K562 (cell line): ENCODE data around the gene FBXO17. TPM values are rescaled to one million over a fixed set of nuclear protein-coding genes. Genes with fewer than 3 reads are reported as not detected.

Source experiments
- ATAC-seq: fragments of 200-7000 bp; cut with Tn5 transposase; 3 replicates; pipeline ENCODE4 v1.9.1; 2020; ENCODE audit warnings: moderate library complexity
- BruUV-seq: library from RNA; stranded (reverse); fragments of 400-500 nt; replicated peaks from 2 replicates; lab custom pipeline; 2021; lab: Mats Ljungman, UMichigan
- CTCF ChIA-PET: fragments of 300-600 bp; formaldehyde crosslinking; extraction: SDS; loops from one replicate; lab custom pipeline; 2021; ENCODE audit warnings: low intra/inter-chr PET ratio; lab: Yijun Ruan, JAX
- POLR2A ChIA-PET: fragments of 300-600, 350-650 bp; sonication (Branson Sonifier 250); formaldehyde crosslinking; extraction: SDS; loops from one replicate; lab custom pipeline; 2021; ENCODE audit warnings: antibody characterized with exemption, inconsistent platforms; lab: Yijun Ruan, JAX
- DNase-seq, 4 experiments: peaks; one replicate each; pipeline versions ENCODE4 v3.0.0 to v3.0.0-alpha.2; 2011 to 2018; ENCODE audit warnings: low spot score in 3 of 4, mixed read lengths in 3 of 4; ENCODE audit errors: extremely low read depth in 1 of 4
- FAIRE-seq: peaks from 2 replicates; lab custom pipeline; 2011; peaks lifted over from hg19 to GRCh38; lab: Jason Lieb, UNC
- H2AFZ ChIP-seq: 2 replicates; pipeline ENCODE4 v1.6.0; 2011; ENCODE audit warnings: low read depth, low read length, control low read depth, inconsistent platforms
- H3K27ac ChIP-seq: fragments of 200-600 bp; 3 replicates; pipeline ENCODE4 v1.8.0; 2011; ENCODE audit warnings: low read depth, mild to moderate bottlenecking, control low read depth, inconsistent platforms, low read length, moderate library complexity, mixed read lengths; ENCODE audit errors: extremely low read depth
- H3K27me3 ChIP-seq, 2 experiments: fragments of 300-600 bp in 1 of 2; 2 replicates in 1 of 2; 3 replicates in 1 of 2; pipeline versions ENCODE4 v1.6.0 to v1.8.0; 2011; ENCODE audit warnings: inconsistent platforms in 2 of 2, low read length in 2 of 2, mild to moderate bottlenecking in 1 of 2, mixed read lengths in 1 of 2, moderate library complexity in 1 of 2; ENCODE audit not compliant: control insufficient read depth in 2 of 2, insufficient read depth in 2 of 2
- H3K36me3 ChIP-seq: fragments of 300-600 bp; 3 replicates; pipeline ENCODE4 v1.8.0; 2011; ENCODE audit warnings: mild to moderate bottlenecking, low read length, inconsistent platforms; ENCODE audit not compliant: control insufficient read depth, insufficient read depth
- H3K4me1 ChIP-seq, 2 experiments: fragments of 200-600 bp in 1 of 2; replicated peaks in 1 of 2; 2 replicates in 1 of 2; 3 replicates in 1 of 2; pipeline versions ENCODE4 v1.5.1 to v1.8.0; 2011; ENCODE audit warnings: inconsistent platforms in 2 of 2, low read length in 2 of 2, mild to moderate bottlenecking in 1 of 2, mixed read lengths in 1 of 2, moderate library complexity in 1 of 2; ENCODE audit not compliant: control insufficient read depth in 2 of 2, insufficient read depth in 2 of 2
- H3K4me2 ChIP-seq: 2 replicates; pipeline ENCODE4 v1.6.1; 2011; ENCODE audit warnings: low read length, control low read depth, inconsistent platforms, mixed read lengths; ENCODE audit not compliant: insufficient read depth
- H3K4me3 ChIP-seq: fragments of 200-600 bp; sonication (generic), shearing (Covaris generic); 2 replicates; pipeline ENCODE4 v1.5.1; 2016; ENCODE audit warnings: control low read depth, inconsistent platforms
- H3K79me2 ChIP-seq: fragments of 200-600 bp; 3 replicates; pipeline ENCODE4 v1.8.0; 2011; ENCODE audit warnings: low read length, inconsistent platforms; ENCODE audit not compliant: control insufficient read depth, insufficient read depth
- H3K9ac ChIP-seq, 2 experiments: 2 replicates each; pipeline versions ENCODE4 v1.6.0 to v1.6.1; 2011; ENCODE audit warnings: low read depth in 2 of 2, low read length in 2 of 2, control low read depth in 1 of 2, inconsistent platforms in 1 of 2, mild to moderate bottlenecking in 1 of 2, mixed read lengths in 1 of 2; ENCODE audit not compliant: insufficient read depth in 1 of 2
- H3K9me1 ChIP-seq: one replicate; pipeline ENCODE4 v1.6.0; 2011; ENCODE audit warnings: inconsistent platforms, mild to moderate bottlenecking, low read length, moderate library complexity; ENCODE audit not compliant: control insufficient read depth, insufficient read depth
- H3K9me3 ChIP-seq: replicated peaks from 2 replicates; pipeline ENCODE4 v1.5.1; 2011; ENCODE audit warnings: low read depth, low read length, inconsistent platforms; ENCODE audit not compliant: control insufficient read depth, insufficient read depth
- H4K20me1 ChIP-seq: replicated peaks from 2 replicates; pipeline ENCODE4 v1.6.1; 2011; ENCODE audit warnings: low read length, inconsistent platforms, mixed read lengths; ENCODE audit not compliant: control insufficient read depth, insufficient read depth
- CBX3 ChIP-seq, 2 experiments: IDR thresholded peaks; 1 replicate in 1 of 2; 2 replicates in 1 of 2; pipeline ENCODE4 v1.6.1; 2012; ENCODE audit warnings: inconsistent platforms in 2 of 2, low read length in 2 of 2, borderline replicate concordance in 1 of 2, control low read depth in 1 of 2
- PHB2 ChIP-seq: fragments of 450-650 bp; IDR thresholded peaks from 2 replicates; pipeline ENCODE4 v1.6.1; 2017; ENCODE audit warnings: low read depth
- SOX6 ChIP-seq: fragments of 450-650 bp; IDR thresholded peaks from 2 replicates; pipeline ENCODE4 v1.6.1; 2014; ENCODE audit warnings: mild to moderate bottlenecking
- TRIM24 ChIP-seq, 2 experiments: fragments of 450-650 bp; IDR thresholded peaks; 2 replicates each; pipeline ENCODE4 v1.6.1; 2016
- ZFP36 ChIP-seq: fragments of 150-350 bp; IDR thresholded peaks from 2 replicates; pipeline ENCODE4 v1.6.1; 2018; ENCODE audit warnings: low read length, low read depth; ENCODE audit not compliant: partially characterized antibody
- WGBS: fragments of 100-300 bp; shearing (Covaris generic); methylation state at CpG from one replicate; pipeline ENCODE4 v1.1.6; 2016; ENCODE audit warnings: low coverage, mixed read lengths; ENCODE audit not compliant: insufficient coverage; ENCODE audit errors: missing lambda C conversion rate; 5-methylcytosine and 5-hydroxymethylcytosine counted together
- in situ Hi-C: fragments of 300-500 bp; cut with MboI; formaldehyde crosslinking; loops from 4 replicates; pipeline ENCODE4 v1.15.0; 2018; ENCODE audit warnings: inconsistent platforms, mixed read lengths
- intact Hi-C: fragments of 100-400 bp; cut with micrococcal nuclease; formaldehyde crosslinking; loops from 2 replicates; pipeline ENCODE4 v1.14.2; 2022
- polyA plus RNA-seq, 8 experiments: library from polyadenylated mRNA; depleted of rRNA in 4 of 8; stranded (reverse) in 5 of 8; unstranded in 3 of 8; fragments of >200 nt; fragmentation: Nextera tagmentation in 2 of 8; fragmentation: Illumina TruSeq in 1 of 8; extraction: Ambion mirVana in 2 of 8; extraction: Trizol in 1 of 8; gene quantifications; 2 replicates each; pipeline versions ENCODE4 v1.2.1 to v1.2.3, GENCODE V29; 2011 to 2014; ENCODE audit warnings: inconsistent platforms in 1 of 8, missing spikeins in 1 of 8
- total RNA-seq, 7 experiments: library from RNA; depleted of rRNA in 6 of 7; stranded (reverse); fragments of >200 nt in 6 of 7; fragmentation: Illumina TruSeq in 2 of 7; extraction: Trizol in 2 of 7; gene quantifications; 2 replicates each; pipeline versions ENCODE4 v1.2.1 to v1.2.3, GENCODE V29; 2011 to 2021; ENCODE audit warnings: low replicate concordance in 1 of 7
- TF ChIP-seq, protein P1 (sequence below): fragments of 450-650 bp; IDR thresholded peaks from 2 replicates; pipeline ENCODE4 v1.6.1; 2018; ENCODE audit not compliant: partially characterized antibody

FBXO17 gene
- total and polyA plus RNA-seq, 9 of the 15 experiments (the other 6 are each of a cell fraction or from before 2014, with no cell fraction given), result 4.1 to 27.1 (median 19.0) TPM

DNA sequence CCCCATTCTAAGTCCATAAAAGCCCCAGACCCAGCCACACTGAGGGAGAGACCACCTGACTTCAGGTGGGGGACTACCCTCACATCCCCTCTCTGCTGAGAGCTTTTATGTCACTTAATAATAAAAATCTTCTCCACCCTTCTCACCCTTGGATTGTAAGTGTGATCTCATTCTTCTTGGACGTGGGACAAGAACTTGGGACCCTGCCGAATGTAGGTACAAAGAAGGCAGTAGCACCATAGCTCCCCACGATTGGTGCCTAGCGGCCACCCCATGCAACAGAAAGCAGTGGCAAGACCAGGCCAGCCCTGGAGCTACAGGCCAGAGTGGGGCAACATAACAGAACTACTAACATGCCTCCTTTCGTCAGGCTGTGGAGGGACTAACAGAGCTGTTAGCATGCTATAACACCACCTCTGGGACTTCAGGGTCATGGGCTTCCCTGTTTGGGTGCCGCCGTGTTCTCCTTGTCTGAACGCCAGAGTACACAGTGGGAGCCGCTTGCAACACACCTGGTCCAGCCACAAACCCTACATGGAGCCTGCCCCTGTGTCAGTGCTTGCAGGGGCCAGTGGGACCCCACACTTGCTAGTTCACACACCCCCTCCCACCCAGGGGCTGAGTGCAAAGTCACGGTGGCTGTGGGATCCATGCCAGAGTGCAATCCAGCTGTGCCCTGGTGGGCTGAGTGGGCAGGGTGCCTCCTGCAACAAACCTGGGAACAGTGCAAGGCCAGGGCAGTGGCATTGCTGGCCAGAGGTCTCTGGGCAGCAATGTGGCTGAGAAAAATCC, 5.2 kb upstream of the FBXO17 start:
- H3K36me3 ChIP-seq, result no peaks in the 10 kb centered on the region
- no peaks in the 10 kb centered on the region for H4K20me1 ChIP-seq
- CTCF ChIA-PET, result no interaction called here
- no peak overlapping the region for H3K4me2 ChIP-seq
- DNase-seq, result no peak
- intact Hi-C loops (no loop called here), in situ Hi-C loops (no loop called here)
- no peak overlapping the region for H3K9ac ChIP-seq
- H3K27me3 ChIP-seq, result no peaks in the 10 kb centered on the region; a peak in 2 of 5 replicates
- no peak overlapping the region for H3K4me3 ChIP-seq
- BruUV-seq, result no TSS peak
- POLR2A ChIA-PET, result interaction anchor here (1.1 kb wide), 1 partner anchor 15 kb away, joined by 3 read pairs; no protein-coding TSS in a partner anchor
- H3K9me1 ChIP-seq, result no peaks in the 10 kb centered on the region
- no peak overlapping the region for H3K27ac ChIP-seq
- H2AFZ ChIP-seq, result no peak overlapping the region
- peaks cover 13 to 16% of the 10 kb centered on the region in 2 experiments; a peak in 4 of 5 replicates for H3K4me1 ChIP-seq
- TF ChIP-seq ZFP36, result peak; percentile 52
- TF ChIP-seq CBX3 (IDR thresholded peaks at IDR 0.05; ENCODE audit: borderline replicate concordance in 1 of 2, low read length in 2 of 2), result 0 out of 3 replicates have a peak, but pooled peaks of 1 of the 2 experiments have one; percentile 57
- TF ChIP-seq, protein P1, sequence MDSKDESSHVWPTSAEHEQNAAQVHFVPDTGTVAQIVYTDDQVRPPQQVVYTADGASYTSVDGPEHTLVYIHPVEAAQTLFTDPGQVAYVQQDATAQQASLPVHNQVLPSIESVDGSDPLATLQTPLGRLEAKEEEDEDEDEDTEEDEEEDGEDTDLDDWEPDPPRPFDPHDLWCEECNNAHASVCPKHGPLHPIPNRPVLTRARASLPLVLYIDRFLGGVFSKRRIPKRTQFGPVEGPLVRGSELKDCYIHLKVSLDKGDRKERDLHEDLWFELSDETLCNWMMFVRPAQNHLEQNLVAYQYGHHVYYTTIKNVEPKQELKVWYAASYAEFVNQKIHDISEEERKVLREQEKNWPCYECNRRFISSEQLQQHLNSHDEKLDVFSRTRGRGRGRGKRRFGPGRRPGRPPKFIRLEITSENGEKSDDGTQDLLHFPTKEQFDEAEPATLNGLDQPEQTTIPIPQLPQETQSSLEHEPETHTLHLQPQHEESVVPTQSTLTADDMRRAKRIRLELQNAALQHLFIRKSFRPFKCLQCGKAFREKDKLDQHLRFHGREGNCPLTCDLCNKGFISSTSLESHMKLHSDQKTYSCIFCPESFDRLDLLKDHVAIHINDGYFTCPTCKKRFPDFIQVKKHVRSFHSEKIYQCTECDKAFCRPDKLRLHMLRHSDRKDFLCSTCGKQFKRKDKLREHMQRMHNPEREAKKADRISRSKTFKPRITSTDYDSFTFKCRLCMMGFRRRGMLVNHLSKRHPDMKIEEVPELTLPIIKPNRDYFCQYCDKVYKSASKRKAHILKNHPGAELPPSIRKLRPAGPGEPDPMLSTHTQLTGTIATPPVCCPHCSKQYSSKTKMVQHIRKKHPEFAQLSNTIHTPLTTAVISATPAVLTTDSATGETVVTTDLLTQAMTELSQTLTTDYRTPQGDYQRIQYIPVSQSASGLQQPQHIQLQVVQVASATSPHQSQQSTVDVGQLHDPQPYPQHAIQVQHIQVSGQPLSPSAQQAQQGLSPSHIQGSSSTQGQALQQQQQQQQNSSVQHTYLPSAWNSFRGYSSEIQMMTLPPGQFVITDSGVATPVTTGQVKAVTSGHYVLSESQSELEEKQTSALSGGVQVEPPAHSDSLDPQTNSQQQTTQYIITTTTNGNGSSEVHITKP, result peak; percentile 62
- no peak for TF ChIP-seq SOX6
- TF ChIP-seq TRIM24 (IDR thresholded peaks at IDR 0.05), result peak in 1 of 2 experiments; percentile 10; a peak in 1 of 4 replicates
- no peak for TF ChIP-seq PHB2
- ATAC-seq, result no peak
- WGBS, result 52% methylated on average over 10 of the region's 10 CpGs
- H3K79me2 ChIP-seq, result no peaks in the 10 kb centered on the region
- FAIRE-seq, result no peak
- H3K9me3 ChIP-seq, result peaks cover 6% of the 10 kb centered on the region; the same call in 1 of the 2 replicates
